Esophagus mucosa (tissue), 1 donor: ENCODE results near the gene PALS2. TPM values are rescaled to one million over a fixed set of nuclear protein-coding genes. Genes with fewer than 3 reads are reported as not detected.

Source experiments
- ATAC-seq: fragments of 200-7000 bp; cut with Tn5 transposase; one replicate; pipeline ENCODE4 v1.9.1; 2020
- total RNA-seq: library from RNA; stranded (reverse); gene quantifications from one replicate; pipeline ENCODE4 v1.2.4, GENCODE V29; 2023
- donor health status: DM: yes; HTN: yes; CAD: no.

Gene PALS2
- total RNA-seq, 1 donor from 2014 or later, result 12.8 TPM

DNA sequence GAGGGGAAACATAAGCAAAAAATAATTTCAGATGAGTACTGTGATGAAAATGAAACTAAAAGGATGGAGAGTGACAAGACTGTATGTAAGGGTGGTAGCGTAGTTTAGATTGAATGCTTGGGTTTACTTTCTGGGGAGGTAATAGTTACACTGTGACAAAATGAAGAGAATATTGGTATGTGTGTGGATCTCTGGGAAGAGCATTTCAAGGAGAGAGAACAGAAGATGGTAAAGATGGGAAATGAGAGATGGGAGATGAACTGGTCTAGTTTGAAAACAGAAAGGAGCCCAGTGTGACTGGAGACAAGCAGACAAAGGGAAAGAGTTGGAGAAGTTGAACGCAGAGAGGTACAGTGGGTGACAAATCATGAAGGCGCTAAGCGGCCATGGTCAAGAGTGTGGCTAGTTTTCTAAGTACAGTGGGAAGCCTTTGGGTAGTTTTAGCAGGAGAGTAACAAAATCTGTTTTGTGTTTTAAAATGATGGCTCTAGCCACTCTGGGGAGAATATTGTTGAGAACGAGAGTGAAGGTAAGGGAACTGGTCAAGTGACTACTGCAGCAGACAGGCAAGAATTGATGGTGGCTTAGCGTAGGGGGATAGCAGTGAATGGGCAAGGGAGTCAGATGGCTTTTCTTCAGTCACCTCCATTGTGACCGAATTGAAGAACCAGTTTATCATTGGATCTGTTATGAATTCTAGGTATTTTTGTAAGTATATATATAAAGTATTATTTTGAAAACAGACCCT lies 22.6 kb downstream of the PALS2 start:
- ATAC-seq, result no peak

DNA sequence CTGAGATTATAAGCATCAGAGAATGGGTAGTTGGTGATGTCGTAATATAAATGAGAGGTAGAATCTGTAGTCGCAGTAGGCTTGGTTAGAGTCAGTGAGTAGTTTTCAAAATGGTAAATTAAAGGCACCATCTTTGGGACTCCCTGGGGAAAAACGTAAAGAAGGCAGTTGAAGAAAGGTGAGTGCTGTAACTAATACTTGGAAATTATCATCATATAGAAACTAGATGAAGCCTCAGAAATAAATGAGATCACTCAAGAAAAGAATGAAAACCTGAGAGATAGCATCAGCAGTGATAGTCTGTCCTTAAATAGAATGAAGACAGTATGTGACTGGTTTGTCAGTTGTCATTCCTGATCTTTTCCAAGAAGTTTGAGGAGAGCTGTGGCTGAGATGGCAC lies 23.8 kb downstream of the PALS2 start:
- ATAC-seq, result no peak

DNA sequence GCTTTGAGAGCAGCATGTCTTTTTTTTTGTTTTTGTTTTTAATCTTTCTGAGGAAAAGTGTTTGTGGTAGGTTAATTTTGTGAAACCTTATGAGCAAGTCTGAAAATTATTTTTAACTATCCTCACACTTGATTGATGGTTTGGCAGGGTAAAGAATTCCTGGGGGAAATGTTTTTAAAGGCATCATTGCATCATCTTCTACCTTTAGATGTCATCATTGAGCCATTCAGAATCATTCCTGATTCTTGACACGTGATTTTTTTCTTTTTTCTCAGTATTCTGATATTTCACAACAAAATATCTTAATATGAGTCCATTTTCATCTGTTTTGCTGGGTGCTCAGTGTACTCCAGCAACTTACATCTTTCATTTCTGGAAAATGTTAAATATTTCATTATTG lies 28.3 kb downstream of the PALS2 start:
- ATAC-seq, result no peak

DNA sequence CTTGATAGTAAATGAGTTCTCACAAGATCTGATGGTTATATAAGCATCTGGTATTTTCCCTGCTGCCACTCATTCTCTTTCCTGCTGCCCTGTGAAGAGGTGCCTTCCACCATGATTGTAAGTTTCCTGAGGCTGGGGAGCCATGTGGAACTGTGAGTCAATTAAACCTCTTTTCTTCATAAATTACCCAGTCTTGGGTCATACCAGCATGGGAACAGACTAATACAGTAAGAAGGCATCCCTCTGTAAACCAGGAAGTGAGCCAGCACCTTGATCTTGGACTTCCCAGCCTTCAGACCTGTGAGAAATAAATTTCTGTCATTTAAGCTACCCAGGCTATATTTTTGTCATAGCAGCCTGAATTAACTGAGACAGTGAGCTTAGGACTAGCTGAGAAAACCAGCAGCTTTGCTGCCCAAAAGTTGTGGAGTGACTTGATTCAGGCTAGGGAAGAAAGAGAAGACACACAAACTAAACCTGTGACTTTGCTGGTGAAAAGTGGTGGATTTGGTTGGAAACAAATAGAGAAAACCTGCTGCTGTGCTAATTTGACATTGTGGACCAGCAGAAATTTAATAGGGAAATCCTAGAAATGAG lies 29.7 kb downstream of the PALS2 start:
- ATAC-seq, result no peak

DNA sequence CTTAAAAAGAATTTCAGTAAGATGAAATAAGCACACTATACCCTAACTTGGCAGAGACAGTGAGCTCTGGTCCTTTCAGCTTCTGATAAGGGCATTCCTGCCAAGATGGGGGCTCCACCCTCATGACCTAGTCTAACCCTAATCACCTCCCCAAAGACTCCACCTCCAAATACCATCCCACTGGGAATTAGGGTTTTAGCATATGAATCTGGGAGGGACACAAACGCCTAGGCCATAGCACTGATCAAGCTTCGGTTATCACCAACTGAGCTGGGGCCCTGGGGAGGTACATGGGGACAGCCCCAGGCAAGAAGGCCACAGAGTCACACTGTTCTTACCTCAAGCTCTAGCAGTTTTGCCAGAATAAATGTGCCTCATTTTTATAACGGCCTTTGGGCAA lies 31.4 kb downstream of the PALS2 start:
- no peak for ATAC-seq

DNA sequence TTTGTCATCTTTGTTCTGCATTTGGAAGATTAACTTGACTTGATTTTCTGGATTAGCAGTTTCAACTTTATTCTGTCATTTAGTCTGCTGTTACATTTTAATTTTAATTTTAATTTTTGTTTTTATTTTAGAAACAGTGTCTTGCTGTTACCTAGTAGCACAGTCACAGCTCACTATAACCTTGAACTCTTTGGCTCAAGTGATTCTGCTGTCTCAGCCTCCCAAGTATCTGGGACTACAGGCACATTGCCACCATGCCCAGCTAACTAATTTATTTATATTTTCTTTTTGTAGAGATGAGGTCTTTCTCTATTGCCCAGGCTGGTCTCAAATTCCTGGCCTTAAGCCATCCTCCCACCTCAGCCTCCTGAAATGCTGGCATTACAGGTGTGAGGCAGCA lies 35.3 kb downstream of the PALS2 start:
- no peak for ATAC-seq

DNA sequence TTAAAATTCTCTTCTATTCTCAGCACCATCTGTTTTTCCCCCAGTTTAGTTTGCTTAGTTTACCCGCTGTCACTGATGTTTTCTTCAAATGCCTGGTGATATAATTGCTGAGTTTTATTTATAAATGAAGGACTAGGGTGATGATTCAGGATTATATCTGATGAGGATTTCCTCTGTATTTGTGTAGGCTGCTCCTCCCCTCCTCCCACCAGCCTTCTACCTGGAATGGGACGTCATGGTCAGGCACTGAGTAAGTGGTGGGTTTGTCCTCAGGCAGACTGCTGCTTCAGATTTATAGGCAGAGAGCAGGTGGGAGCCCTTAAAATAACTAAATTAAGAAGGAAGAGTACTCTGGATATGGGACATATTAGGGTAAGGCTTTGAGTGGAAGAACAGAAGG lies 35.8 kb downstream of the PALS2 start:
- ATAC-seq, result no peak

DNA sequence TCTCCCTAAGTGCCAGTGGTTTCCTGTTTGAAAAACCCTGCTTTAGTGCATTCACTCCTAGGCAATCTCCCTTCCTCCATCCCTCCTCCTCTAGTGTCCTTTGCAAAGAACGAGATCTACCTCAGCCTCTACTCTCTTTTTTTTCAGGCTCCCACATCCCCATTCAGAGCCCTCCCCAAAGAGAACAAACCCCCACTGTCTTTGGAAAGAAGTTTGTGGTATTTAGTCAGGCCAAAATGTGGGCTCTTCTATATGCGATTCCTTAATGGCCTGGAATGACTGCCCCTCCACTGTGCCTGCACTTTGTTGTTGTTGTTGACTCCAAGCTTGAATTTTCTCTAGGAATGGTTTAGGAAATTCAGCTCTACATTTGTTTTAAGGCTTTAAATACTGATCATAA lies 36.3 kb downstream of the PALS2 start:
- ATAC-seq, result no peak

DNA sequence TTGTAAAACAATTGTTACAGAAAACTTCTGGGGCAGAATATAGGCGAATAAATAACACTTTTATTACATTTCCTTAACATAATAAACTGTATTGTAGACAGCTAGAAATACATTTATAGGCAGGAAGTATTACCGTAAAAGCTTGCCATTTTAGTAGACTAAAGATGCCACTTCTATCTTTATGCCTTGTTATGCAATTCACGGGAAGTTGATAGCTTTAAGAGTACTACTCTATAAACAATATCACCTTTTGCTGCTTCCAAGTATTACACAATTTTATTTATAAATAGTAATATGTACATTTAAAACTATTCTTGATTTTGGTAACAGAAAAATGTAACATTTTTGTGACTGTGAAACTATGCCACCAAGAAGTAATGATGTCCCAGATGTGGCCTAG lies 37.9 kb downstream of the PALS2 start:
- ATAC-seq, result no peak

DNA sequence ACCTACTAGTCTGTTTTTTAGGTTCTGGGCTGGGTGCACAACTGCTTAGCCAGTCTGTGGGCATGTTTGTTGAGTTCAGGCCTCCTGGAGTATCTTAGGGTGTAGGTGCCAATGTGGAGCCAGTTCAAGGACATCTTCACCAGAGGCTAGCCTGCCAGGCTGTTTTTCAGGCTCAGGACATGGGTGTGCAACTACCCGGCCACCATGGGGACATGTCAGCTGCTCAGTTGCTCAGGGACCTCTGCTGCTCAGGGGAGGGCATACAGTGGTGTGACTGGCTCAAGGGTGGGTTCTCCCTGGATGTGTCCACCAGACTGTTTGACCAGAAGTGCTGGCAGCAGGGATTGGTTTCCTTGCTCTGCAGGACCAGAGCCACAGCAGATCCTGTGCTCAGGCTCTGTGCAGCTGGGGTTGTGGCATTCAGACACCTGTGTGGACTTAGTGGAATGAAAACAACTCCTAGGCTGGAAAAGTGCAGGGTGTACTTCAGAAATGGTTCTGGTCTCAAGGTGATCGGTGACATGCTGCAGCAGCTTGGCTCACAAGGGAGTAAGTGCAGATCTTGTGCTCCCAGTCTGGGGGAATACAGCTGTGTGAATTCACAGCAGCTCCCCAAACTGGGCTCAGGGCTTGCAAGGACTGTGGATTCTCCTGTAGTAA lies 44.8 kb downstream of the PALS2 start:
- no peak for ATAC-seq

DNA sequence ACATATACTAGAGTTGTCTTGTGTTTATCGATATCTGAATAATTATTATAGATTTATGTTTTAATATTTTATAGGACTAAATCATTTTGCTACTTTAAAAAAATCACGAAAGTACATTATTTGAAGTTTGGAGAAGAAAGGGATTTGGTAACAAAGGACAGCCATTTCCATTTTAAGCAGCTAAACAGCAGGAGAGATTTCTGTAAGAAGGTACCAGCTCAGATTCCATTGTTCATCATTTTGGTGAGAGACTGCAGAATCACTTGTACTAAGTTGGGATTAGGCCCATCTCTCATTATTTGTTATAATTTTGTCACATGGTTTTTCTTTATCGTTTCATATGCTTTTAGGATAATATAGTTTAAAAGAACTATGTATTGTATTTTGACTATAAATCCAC lies 46.7 kb downstream of the PALS2 start:
- ATAC-seq, result no peak

DNA sequence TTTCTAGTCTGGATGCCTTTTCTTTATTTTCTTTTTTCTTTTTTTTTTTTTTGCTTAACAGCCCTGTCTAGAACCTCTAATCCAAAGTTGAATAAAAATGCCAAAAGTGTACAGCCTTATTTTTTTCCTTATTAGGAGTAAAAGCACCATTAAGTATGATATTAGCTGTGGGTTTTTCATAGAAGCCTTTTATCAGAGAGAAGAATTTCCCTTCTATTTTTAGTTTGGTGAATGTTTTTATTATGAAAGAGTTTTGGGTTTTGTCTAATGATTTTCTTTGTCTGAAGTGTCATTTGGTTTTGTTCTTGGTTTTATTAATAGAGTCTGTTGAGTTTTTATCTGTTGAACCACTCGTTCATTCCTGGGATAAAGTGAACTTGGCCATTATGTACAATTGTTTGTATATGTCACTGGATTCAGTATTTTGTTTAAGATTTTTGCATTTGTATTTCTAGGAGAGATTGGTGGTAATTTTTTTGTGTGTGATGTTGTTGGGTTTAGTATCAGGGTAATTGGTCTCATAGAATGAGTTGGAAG lies 49.5 kb downstream of the PALS2 start:
- no peak for ATAC-seq

Other genes starting within 250 kb of the PALS2 start
- gene GSDME, start 184.0 kb downstream of the PALS2 start, total RNA-seq, result 8.3 TPM